GM18909 (cell line): ENCODE data around the gene AMPD2.

Experiments
- ATAC-seq: cut with Tn5 transposase; IDR thresholded peaks from one replicate; pipeline ENCODE4 v1.9.1; 2021; ENCODE audit warnings: mild to moderate bottlenecking; ENCODE audit not compliant: unreplicated experiment, poor library complexity

Gene AMPD2

DNA sequence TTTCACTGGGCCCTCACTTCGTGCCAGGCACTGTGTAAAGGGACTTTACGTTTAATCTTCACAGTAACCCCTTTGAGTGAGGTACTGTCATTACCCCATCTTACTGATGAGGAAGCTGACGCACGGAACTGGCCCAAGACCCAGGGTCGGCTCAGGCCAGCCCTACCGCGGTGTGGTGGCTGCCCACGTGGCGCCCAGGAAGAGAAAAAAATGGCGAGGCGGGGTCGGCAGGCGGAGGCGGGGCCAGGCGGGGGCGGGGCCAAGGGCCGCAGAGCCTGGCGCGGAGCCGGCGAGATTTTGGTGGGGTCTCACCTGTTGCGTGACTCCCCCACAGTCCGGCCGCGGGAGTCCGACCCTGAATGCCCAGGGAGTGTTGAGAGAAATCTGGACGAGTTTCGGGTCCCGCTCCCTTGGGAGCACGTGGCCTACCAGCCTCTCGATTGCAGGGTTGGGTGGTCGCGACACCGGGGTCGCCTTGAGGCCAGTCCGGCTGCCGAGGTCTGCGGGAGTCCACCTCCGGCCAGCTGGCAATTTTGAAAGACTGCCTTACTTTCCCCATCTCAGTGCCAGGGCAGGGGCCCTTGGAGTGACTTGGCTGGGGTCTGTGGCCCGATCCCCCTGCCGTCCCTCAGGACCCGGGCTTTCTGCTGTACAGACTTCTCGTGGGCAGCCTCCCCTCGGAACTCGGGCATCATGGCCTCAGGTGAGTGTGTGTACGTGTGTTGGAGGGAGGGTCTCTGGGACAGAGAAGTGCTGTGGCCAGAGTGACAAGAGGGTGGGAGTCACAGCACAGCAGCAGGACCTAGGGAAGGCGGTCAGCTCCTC is at the start of gene AMPD2, which contains the start of gene GNAT2:
Gene AMPD2, plus strand, starts transcription at position 262 of the 825 bp plus-strand sequence. CDS start 1,339 bp downstream, outside the sequence.
Gene GNAT2, minus strand, starts transcription at position 41 of the 825 bp plus-strand sequence. CDS start 6,746 bp downstream, outside the sequence.
- ATAC-seq, result peak; percentile 64

- no peak for ATAC-seq
Observed at GRCh38 chr1:109570414-109570813, 49.2 kb upstream of the AMPD2 start.

DNA sequence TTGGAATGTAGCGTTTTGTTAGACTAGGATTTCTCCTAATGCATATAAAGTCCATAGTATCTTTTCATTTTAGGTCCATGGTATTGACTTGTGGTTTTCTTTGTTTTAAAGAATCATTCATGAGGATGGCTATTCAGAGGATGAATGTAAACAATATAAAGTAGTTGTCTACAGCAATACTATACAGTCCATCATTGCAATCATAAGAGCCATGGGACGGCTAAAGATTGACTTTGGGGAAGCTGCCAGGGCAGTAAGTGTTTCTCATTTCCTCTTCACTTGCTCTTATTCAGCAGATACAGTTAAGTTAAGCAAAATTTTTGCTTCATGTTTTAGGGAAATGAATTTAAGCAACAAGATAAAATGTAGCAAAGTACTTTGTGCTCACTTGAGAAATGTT is 45.9 kb upstream of the AMPD2 start:
- ATAC-seq, result no peak

- ATAC-seq, result no peak
Observed at GRCh38 chr1:109578947-109579443, 40.6 kb upstream of the AMPD2 start.

GRCh38 chr1:109579491-109579890 is 40.1 kb upstream of the AMPD2 start:
- no peak for ATAC-seq

- ATAC-seq, result no peak
Observed at GRCh38 chr1:109582021-109582420, 37.6 kb upstream of the AMPD2 start.

DNA sequence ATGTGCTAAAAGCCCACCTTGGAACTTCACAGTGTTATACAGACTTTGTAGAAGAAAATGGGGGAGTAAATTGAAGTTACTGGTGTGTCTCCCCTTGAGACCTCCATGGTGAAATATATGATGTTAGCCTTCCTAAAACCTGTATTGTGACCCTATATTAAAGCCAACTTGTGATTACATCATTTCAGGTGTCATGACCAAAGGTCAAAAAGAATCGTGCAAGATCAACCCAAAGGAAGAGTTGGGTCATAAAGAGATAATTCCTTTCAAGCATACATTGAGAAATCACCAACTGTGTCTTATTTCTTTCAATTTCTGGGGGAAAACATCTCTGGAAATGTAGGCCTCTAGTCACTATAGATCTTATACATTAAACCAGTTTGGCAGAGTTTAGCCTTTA is 34.9 kb upstream of the AMPD2 start:
- no peak for ATAC-seq

DNA sequence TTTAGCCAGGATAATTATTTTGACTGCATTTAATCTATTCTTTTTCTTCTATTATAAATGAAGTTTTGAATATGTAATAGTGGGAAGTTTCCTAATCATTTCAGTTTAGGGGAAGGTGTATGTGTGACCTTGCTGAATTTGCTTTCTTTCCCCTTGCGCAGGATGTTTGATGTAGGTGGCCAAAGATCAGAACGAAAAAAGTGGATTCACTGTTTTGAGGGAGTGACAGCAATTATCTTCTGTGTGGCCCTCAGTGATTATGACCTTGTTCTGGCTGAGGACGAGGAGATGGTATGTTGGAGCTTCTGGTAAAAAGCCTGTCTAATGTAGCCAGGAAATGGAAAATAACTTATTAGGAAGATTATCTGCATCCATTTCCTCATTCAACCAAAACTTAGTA is 33.6 kb upstream of the AMPD2 start:
- no peak for ATAC-seq

GRCh38 chr1:109589177-109589576 is 30.5 kb upstream of the AMPD2 start:
- no peak for ATAC-seq

- ATAC-seq, result no peak
Observed at GRCh38 chr1:109589679-109590078, 30.0 kb upstream of the AMPD2 start.

- ATAC-seq, result no peak
Observed at GRCh38 chr1:109592916-109593315, 26.7 kb upstream of the AMPD2 start.

- ATAC-seq, result no peak
Observed at GRCh38 chr1:109595531-109595930, 24.1 kb upstream of the AMPD2 start.

- ATAC-seq, result no peak
Observed at GRCh38 chr1:109598156-109598555, 21.5 kb upstream of the AMPD2 start.

GRCh38 chr1:109598655-109599054 is 21.0 kb upstream of the AMPD2 start:
- ATAC-seq, result no peak

GRCh38 chr1:109603229-109603628 is 16.4 kb upstream of the AMPD2 start:
- no peak for ATAC-seq

GRCh38 chr1:109605381-109605780 is 14.3 kb upstream of the AMPD2 start:
- no peak for ATAC-seq

GRCh38 chr1:109609881-109610280 is 9.8 kb upstream of the AMPD2 start:
- ATAC-seq, result no peak

GRCh38 chr1:109610609-109611307 is 8.9 kb upstream of the AMPD2 start:
- no peak for ATAC-seq

DNA sequence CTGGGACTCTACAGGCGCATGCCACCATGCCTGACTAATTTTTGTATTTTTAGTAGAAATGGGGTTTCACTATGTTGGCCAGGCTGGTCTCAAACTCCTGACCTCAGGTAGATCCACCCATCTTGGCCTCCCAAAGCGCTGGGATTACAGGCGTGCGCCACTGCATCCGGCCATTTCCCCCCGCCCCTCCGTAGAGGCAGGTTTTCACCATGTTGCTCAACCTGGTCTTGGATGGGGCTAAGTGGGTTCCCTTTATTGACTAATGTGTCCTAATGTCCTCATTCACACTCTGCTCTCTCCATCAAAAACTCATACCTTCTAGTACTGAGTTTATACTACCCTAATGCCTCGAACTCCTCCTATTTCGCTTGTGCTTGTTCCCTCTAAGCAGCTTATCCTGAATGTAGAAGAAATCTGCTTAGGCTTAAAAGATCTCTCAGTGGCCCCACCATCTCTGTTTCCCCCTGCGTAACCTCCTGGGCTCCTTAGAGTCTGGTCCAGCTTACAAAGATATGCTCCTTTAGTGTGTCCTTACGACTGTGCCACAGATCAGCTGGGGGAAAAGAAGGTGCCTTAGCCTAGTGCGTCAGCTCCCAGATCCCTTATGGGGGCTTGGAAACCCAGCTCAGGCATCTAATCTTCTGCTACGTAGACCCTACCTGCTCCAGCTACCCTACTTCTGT is 8.2 kb upstream of the AMPD2 start:
- no peak for ATAC-seq

- no peak for ATAC-seq
Observed at GRCh38 chr1:109613361-109614147, 6.1 kb upstream of the AMPD2 start.
